NCI-H460 (cell line): ENCODE measurements around the gene GNAT2. TPM values are rescaled to one million over a fixed set of nuclear protein-coding genes. Genes with fewer than 3 reads are reported as not detected.

Source experiments
- DNase-seq: peaks from one replicate; pipeline ENCODE4 v3.0.0-alpha.2; 2016; ENCODE audit warnings: low read depth; ENCODE audit errors: extremely low read depth
- total RNA-seq: library from RNA; depleted of rRNA; stranded (reverse); fragments of >200 nt; shearing (Covaris generic); gene quantifications from 2 replicates; pipeline ENCODE4 v1.2.3, GENCODE V29; 2014

GNAT2 gene
- total RNA-seq, 1 experiment from 2014 or later = not detected

DNA sequence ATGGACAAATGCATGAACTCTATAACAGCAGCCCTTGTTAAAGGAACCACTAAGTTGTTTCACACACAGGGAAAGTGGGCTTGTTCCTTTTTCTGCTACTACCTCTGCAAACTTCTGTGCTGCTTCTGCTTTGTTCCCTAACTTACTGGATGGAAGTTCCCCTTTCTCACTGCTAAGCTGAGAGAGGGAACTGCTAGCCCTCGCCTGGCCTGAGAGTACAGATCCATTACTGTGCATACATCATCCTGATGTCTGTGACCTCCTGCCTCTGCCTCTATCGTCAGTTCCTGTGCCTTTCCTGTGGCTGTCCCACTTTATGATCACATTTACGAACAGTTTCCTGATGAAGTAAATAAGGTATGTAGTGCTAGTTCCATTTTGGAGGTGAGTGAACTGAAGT is 3.5 kb downstream of the GNAT2 start:
- no peak for DNase-seq

DNA sequence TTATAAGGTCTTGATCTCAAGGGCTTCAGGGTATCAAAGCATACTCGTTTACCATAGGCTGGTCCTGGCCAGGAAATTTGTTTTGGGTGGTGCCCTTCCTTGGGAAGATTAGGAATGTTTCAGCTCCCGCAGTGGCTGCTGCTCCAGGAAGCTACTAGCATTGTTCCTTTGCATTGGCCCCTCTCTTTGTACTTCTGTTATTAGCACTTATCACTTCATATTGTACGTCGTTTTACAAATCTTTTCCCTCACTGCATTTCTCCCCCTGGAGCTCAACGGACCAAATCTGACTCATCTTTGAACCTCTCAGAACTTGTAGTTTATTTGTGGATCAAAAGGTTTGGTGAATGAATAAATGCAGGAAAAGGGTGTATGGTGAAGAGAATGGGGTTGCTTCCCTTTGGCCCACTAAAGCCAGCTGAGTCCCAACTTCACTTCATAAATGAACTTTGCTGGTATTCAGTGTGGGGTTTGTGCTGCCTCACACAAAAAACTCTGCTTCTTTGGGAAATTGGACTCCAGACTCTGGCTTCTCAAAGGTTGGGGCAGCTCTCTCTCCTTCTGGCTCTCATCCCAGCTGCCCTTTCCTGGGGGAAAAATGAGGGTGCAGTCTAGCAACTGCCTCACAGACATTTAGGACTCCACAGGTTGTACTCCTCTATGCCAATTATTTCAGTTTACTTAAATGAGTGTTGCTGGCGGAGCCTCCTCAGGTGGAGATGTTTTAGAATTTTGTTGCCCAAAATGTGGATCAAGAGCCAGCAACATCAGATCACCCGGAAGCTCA is 5.9 kb downstream of the GNAT2 start:
- DNase-seq = no peak

DNA sequence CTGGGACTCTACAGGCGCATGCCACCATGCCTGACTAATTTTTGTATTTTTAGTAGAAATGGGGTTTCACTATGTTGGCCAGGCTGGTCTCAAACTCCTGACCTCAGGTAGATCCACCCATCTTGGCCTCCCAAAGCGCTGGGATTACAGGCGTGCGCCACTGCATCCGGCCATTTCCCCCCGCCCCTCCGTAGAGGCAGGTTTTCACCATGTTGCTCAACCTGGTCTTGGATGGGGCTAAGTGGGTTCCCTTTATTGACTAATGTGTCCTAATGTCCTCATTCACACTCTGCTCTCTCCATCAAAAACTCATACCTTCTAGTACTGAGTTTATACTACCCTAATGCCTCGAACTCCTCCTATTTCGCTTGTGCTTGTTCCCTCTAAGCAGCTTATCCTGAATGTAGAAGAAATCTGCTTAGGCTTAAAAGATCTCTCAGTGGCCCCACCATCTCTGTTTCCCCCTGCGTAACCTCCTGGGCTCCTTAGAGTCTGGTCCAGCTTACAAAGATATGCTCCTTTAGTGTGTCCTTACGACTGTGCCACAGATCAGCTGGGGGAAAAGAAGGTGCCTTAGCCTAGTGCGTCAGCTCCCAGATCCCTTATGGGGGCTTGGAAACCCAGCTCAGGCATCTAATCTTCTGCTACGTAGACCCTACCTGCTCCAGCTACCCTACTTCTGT is 8.0 kb downstream of the GNAT2 start:
- no peak for DNase-seq

DNA sequence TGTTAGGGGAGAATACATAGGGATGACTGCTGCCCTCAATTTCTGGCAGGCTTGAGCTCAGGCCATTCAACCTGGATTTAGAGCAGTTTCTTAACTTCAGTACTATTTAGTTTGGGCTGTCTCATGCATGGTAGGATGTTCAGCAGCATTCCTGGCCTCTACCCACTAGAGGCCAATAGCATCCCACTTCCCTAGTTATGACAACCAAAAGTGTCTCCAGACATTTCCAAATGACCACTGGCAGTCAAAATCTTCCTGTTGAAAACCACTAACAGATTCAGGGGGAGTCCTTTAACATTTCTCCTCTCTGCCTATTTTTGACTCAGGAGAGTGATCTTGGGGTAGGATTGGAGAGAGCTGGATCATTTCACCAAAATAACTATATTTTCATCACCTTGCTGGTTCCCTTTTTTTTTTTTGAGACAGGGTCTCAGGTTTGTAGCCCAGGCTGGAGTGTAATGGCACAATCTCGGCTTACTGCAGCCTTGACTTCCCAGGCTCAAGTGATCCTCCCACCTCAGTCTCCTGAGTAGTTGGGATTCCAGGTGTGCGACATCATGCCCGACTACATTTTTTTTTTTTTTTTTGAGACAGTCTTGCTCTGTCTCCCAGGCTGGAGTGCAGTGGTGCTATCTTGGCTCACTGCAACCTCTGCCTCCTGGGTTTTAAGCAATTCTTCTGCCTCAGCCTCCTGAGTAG is 8.7 kb downstream of the GNAT2 start:
- no peak for DNase-seq

- DNase-seq = no peak
Measured at GRCh38 chr1:109609881-109610280, 9.5 kb downstream of the GNAT2 start.

DNA sequence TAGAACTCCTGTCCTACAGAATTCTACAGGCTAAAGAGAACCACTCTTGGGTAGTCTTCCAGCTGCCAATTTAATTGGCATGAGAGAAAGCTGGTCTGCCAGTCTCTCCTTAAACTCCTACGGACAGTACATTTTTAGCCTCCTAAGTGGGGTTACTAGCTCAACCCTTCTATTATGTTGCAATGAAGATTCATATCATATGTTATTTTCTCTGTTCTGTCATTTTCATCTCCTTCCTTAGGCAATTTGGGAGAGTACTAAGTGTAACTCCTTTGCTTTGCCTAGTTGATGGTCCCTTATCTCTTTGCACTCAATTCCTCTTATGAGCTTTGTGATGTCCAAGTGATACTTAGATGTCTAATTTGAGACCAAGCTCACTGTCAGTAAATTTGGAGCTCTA is 14.0 kb downstream of the GNAT2 start:
- no peak for DNase-seq

DNA sequence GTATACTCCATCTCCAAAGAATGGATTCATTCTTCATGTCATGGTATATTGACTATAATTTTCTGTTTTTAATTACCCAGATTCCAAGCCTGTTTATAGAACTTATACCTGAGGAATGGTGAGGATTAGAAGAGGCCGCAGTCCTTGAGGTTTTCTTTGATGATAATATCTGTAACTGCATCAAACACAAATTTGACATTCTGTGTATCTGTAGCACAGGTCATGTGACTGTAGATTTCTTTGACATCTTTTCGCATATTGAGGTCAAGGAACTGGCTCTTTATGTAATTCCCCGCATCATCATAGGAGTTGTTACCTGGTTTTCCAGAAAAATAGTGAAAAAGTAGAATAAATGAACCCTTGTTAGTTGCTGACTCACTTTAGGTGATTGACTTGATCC is 16.2 kb downstream of the GNAT2 start:
- no peak for DNase-seq

DNA sequence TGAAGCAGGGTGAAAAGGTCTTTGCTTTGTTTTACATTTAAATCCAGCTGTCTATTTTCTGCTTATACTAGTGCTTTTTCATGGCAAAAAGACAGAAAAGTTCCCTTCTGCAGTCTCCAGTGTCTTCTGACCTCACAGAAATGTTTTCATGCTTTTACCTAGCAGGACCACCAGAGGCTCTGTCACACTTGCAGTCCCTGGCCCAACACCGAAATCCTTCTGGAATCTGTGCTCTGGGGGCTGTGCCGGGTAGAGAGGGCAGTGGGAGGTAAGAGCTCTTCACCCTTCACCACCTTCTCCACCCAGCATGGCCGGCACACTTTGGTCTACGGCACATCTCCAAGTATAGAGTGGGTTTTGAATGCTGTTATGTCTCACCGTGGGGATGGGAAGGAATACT is 20.8 kb downstream of the GNAT2 start:
- no peak for DNase-seq

DNA sequence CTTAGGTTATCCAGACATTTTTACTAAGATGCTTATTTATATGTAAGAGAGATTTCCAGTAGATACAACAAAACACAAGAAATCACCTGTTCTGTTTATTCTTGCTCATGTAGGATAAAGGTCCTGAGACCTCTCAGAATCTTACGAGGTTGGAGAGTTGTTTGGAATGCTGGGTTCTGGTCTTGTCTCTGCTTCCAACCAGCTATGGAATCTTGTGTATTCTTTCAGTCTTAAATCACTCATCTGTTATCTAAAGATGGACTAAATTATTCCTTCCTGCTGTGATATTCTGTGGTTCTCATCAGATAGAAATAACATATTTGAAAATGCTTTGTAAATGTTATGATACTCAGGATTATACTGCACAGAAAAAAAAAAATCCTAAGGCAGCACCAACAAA is 21.3 kb downstream of the GNAT2 start:
- no peak for DNase-seq

- DNase-seq = no peak
Measured at GRCh38 chr1:109595531-109595930, 23.9 kb downstream of the GNAT2 start.

DNA sequence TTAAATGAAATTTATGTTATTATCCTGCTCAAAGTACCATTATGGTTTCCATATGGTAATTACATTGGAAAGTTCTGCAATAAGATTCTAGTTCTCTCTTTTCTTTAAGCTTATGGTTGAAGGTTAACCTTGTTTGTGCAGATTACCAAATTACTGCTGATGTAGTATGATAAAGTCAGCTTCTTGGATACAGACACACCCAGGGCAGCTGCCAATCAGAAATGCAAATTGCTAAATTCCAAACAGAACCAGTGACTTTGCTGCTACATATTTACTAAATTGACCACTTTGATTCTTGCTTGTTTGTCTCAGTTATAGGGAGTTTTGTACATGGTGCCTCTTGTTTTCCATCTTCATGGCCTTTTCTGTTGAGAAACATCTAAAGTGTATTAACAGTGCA is 26.5 kb downstream of the GNAT2 start:
- DNase-seq = no peak

DNA sequence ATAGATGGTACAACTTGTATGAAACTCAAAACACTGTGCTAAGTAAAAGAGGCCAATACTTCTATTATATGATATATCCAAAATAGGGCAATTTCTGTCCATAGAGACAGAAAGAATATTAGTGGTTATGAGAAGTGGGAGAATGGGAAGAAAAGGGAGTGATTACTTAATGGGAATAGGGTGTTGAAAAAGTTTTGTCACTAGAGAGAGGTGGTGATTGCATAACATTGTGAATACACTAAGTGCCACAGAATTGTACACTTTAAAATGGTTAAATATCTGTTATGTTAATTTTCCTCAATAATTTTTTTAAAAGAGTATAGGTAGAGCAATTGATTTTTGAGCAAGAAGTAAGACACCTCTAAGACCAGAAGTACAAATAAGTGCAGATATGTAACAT is 29.7 kb downstream of the GNAT2 start:
- no peak for DNase-seq

DNA sequence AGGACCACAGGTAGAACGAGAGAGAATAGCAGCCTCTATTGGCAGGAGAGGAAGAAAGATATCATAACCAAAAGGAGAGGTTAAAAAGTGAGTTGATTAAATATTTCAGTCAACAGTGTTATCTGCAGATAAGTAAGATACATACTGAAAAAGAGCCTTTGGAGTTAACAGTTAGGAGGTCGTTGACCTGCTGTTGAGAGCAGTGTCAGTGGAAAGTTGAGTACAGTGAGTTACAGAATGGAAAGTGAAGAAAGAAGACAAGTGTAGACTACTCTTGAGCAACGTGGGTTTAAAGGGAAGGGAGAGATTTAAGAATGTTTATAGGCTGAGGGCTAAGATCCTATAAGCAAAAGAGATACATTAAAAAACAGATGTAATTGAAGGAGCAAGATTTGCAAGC is 30.2 kb downstream of the GNAT2 start:
- DNase-seq = no peak

DNA sequence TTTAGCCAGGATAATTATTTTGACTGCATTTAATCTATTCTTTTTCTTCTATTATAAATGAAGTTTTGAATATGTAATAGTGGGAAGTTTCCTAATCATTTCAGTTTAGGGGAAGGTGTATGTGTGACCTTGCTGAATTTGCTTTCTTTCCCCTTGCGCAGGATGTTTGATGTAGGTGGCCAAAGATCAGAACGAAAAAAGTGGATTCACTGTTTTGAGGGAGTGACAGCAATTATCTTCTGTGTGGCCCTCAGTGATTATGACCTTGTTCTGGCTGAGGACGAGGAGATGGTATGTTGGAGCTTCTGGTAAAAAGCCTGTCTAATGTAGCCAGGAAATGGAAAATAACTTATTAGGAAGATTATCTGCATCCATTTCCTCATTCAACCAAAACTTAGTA is 33.4 kb downstream of the GNAT2 start:
- no peak for DNase-seq

DNA sequence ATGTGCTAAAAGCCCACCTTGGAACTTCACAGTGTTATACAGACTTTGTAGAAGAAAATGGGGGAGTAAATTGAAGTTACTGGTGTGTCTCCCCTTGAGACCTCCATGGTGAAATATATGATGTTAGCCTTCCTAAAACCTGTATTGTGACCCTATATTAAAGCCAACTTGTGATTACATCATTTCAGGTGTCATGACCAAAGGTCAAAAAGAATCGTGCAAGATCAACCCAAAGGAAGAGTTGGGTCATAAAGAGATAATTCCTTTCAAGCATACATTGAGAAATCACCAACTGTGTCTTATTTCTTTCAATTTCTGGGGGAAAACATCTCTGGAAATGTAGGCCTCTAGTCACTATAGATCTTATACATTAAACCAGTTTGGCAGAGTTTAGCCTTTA is 34.6 kb downstream of the GNAT2 start:
- DNase-seq = no peak

GRCh38 chr1:109582021-109582420 is 37.4 kb downstream of the GNAT2 start:
- no peak for DNase-seq

DNA sequence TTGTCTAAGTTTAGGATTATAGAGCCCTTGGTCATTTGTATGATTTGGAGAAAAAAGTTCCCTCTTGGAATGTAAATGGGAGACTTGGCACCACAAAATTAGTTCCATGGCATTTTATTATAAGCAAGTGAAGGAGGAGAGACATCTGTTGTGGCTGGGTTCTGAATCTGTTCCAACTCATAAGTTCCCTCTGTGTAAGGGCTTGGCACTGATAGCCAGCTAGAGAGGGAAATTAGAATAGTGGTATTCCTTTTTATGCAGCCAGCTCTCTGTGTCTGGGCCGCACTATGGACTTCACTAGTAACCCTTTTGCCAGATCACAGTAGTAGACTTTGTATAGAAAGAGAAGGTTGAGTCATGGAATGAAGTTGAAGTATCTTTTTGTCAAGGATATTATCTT is 39.9 kb downstream of the GNAT2 start:
- no peak for DNase-seq

GRCh38 chr1:109578947-109579443 is 40.4 kb downstream of the GNAT2 start:
- DNase-seq = no peak

DNA sequence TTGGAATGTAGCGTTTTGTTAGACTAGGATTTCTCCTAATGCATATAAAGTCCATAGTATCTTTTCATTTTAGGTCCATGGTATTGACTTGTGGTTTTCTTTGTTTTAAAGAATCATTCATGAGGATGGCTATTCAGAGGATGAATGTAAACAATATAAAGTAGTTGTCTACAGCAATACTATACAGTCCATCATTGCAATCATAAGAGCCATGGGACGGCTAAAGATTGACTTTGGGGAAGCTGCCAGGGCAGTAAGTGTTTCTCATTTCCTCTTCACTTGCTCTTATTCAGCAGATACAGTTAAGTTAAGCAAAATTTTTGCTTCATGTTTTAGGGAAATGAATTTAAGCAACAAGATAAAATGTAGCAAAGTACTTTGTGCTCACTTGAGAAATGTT is 45.6 kb downstream of the GNAT2 start:
- no peak for DNase-seq

DNA sequence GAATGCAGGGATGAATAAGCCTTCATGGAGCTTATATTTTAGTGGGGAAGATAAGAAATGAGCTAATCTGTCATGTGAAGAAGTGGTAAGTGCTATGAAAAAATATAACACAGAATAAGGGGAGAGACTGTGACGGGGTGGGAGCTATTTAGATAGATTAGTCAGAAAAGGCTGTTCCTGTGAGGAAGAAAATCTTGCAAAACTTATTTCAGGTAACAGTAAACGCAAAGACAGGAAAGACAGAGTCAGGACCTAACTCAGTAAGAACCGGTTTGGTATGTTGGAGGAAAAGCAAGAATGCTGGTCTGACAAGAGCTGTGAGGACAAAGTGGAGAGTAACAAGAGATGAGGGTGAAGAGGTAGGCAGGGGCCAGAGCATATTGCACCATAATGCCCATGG is 49.0 kb downstream of the GNAT2 start:
- no peak for DNase-seq

- DNase-seq = no peak
Measured at GRCh38 chr1:109569323-109569722, 50.1 kb downstream of the GNAT2 start.
